ENCODE measurements around the gene SMYD3. TPM values are rescaled to one million over a fixed set of nuclear protein-coding genes. Genes with fewer than 3 reads are reported as not detected.

The SMYD3 gene
- total and polyA plus RNA-seq, 4 donors: 10.5 to 40.1 (median 32.5) TPM

- no peak for TF ChIP-seq CTCF (IDR thresholded peaks at IDR 0.05; ENCODE audit: control extremely low read depth, extremely low read depth)
- DNase-seq (no peak), ATAC-seq (ENCODE audit: insufficient read depth, low FRiP score) (no peak)
- Histone ChIP-seq H3K4me3 (no peak overlapping the region), H3K27me3 (ENCODE audit: control insufficient read depth in 3 of 3, insufficient read depth in 3 of 3, low read length in 2 of 3) (no peaks in the 10 kb centered on the region), H3K27ac (ENCODE audit: low read depth in 1 of 2, low read length in 1 of 2) (no peak overlapping the region), H3K4me1 (ENCODE audit: control insufficient read depth in 5 of 5, insufficient read depth in 5 of 5, low read length in 5 of 5) (no peaks in the 10 kb centered on the region), H3K9ac (ENCODE audit: insufficient read depth in 1 of 2, low read length in 2 of 2) (no peak overlapping the region), H3K36me3 (ENCODE audit: control insufficient read depth in 4 of 4, insufficient read depth in 4 of 4, low read length in 4 of 4) (no peaks in the 10 kb centered on the region), H3K9me3 (ENCODE audit: control insufficient read depth in 4 of 4, insufficient read depth in 3 of 4, low read length in 3 of 4) (no peaks in the 10 kb centered on the region)
- WGBS, 2 donors: 28 to 68% methylated on average over 3 of the region's 3 CpGs
These were observed 395.5 kb downstream of the SMYD3 start for GRCh38 chr1:246111570-246111969.

DNA sequence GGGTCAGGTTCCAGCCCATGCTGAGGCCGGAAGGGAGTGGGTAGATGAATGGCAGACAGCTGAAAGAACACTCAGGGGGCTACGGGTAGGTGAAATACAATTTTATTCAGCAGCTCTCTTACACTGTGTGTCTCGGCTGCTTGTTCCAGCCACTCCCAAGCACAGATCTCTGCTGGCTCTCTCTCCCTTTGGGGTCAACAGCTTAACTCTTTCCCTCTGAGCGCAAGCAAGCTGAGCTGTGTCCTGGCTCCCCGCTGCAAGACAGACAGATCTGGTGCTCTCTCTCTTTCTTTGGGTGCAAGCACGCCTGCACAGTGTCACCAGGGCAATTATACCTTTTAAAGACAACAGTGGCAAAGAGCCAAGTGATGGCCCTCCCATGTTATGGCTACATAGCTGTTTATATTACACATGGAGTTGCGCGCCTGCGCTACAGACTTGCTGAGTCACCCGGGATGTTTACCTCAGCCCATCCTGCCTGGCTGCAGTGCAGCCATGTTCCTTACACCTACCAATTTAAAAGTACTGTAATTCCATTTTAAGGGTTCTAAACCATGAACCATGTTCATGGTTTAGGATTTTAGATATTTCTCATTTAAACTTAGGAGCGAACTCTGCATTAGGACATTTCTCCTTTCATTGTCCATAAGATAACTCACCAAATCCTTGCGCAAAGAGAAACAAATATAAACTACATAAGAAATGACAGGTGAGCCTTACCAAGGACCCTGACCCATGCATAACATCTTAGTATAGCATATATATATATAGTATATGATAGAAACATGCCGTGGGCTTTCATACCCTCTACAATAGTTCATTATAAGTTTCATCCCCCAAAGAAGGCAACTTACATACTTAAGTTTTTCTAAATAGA, 396.5 kb downstream of the SMYD3 start:
- TF ChIP-seq CTCF (IDR thresholded peaks at IDR 0.05; ENCODE audit: control extremely low read depth, extremely low read depth): no peak
- no peak overlapping the region for H3K9ac ChIP-seq (ENCODE audit: insufficient read depth in 1 of 2, low read length in 2 of 2)
- no peaks in the 10 kb centered on the region for H3K27me3 ChIP-seq (ENCODE audit: control insufficient read depth in 3 of 3, insufficient read depth in 3 of 3, low read length in 2 of 3)
- H3K27ac ChIP-seq (ENCODE audit: low read depth in 1 of 2, low read length in 1 of 2): peak overlapping the region in 1 of 2 donors; percentile 42
- DNase-seq (peak in 2 of 3 donors; percentile 34 to 42), ATAC-seq (ENCODE audit: insufficient read depth, low FRiP score) (no peak)
- H3K9me3 ChIP-seq (ENCODE audit: control insufficient read depth in 4 of 4, insufficient read depth in 3 of 4, low read length in 3 of 4): no peaks in the 10 kb centered on the region
- H3K4me3 ChIP-seq: no peak overlapping the region
- 65 to 67% methylated on average over 13 of the region's 13 CpGs for WGBS, 2 donors
- no peaks in the 10 kb centered on the region for H3K4me1 ChIP-seq (ENCODE audit: control insufficient read depth in 5 of 5, insufficient read depth in 5 of 5, low read length in 5 of 5)
- no peaks in the 10 kb centered on the region for H3K36me3 ChIP-seq (ENCODE audit: control insufficient read depth in 4 of 4, insufficient read depth in 4 of 4, low read length in 4 of 4)

DNA sequence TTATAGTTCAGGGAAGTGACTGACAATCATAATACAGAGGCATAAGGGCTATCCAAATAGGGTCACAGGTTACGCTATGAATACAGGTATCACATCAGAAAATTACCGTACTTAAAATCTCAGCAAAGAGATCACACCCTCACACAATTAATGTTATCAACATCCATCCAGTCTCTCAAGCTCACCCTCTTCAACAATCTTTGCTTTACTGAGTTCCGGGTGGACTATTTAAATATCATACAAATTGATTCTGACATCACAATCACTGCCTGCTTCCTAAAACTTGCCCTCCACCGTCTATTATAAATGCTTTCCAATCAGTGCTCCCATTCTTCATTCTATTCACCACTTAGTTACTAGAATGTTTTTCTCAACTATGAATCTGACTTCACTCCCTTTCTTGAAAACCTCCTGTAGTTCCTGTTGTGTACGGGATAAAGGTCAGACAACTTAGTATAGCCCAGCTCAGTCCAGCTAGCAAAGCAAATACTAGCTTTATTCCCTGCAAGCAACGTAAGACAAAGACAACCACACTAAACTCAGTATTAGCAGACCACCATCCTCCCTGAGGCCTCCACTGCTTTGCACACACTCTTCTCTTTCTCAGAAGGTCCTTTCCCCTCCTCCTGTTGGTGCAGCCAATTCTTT, 398.7 kb downstream of the SMYD3 start:
- Histone ChIP-seq H3K9ac (ENCODE audit: insufficient read depth in 1 of 2, low read length in 2 of 2) (no peak overlapping the region), H3K4me1 (ENCODE audit: control insufficient read depth in 5 of 5, insufficient read depth in 5 of 5, low read length in 5 of 5) (no peaks in the 10 kb centered on the region), H3K4me3 (no peak overlapping the region), H3K9me3 (ENCODE audit: control insufficient read depth in 4 of 4, insufficient read depth in 3 of 4, low read length in 3 of 4) (no peaks in the 10 kb centered on the region), H3K36me3 (ENCODE audit: control insufficient read depth in 4 of 4, insufficient read depth in 4 of 4, low read length in 4 of 4) (no peaks in the 10 kb centered on the region), H3K27ac (ENCODE audit: low read depth in 1 of 2, low read length in 1 of 2) (no peak overlapping the region), H3K27me3 (ENCODE audit: control insufficient read depth in 3 of 3, insufficient read depth in 3 of 3, low read length in 2 of 3) (no peaks in the 10 kb centered on the region)
- no peak for TF ChIP-seq CTCF (IDR thresholded peaks at IDR 0.05; ENCODE audit: control extremely low read depth, extremely low read depth)
- ATAC-seq (ENCODE audit: insufficient read depth, low FRiP score) (no peak), DNase-seq (no peak)
- WGBS, 2 donors: 75 to 85% methylated on average over 6 of the region's 6 CpGs
